ENCODE data around the gene EEFSEC. TPM values are rescaled to one million over a fixed set of nuclear protein-coding genes. Genes with fewer than 3 reads are reported as not detected.

The EEFSEC gene
- polyA plus RNA-seq, 1 experiment, result 6.8 TPM

- Histone ChIP-seq H3K4me3 (ENCODE audit: low read depth, low read length) (no peak overlapping the region), H3K27me3 (ENCODE audit: control insufficient read depth, insufficient read depth, low read length) (no peaks in the 10 kb centered on the region), H3K9me3 (ENCODE audit: control insufficient read depth, insufficient read depth, low read length) (no peaks in the 10 kb centered on the region), H3K27ac (ENCODE audit: low read depth, low read length) (no peak overlapping the region)
- CTCF ChIA-PET, result interaction anchor here (0.5 to 1.7 kb wide), 3 partner anchors 12 to 235 kb away, joined by 3 to 5 read pairs (median 4); no protein-coding TSS in a partner anchor
- DNase-seq (ENCODE audit: low read depth, low spot score), result no peak
- TF ChIP-seq CTCF (IDR thresholded peaks at IDR 0.05; ENCODE audit: low read depth, low read length), result no peak
- POLR2A ChIA-PET, result interaction anchor here (1.3 kb wide), 1 partner anchor 19 kb away, joined by 3 read pairs; no protein-coding TSS in a partner anchor
These were observed 206.8 kb downstream of the EEFSEC start for GRCh38 chr3:128359846-128360642.

- POLR2A ChIA-PET, result interaction anchor here (1.3 kb wide), 1 partner anchor 18 kb away, joined by 3 read pairs; no protein-coding TSS in a partner anchor
- H3K27ac ChIP-seq (ENCODE audit: low read depth, low read length), result no peak overlapping the region
- H3K4me3 ChIP-seq (ENCODE audit: low read depth, low read length), result no peak overlapping the region
- CTCF ChIA-PET, result interaction anchor here (0.6 to 1.7 kb wide), 3 partner anchors 13 to 224 kb away, joined by 3 to 5 read pairs (median 4); no protein-coding TSS in a partner anchor
- no peak for TF ChIP-seq CTCF (IDR thresholded peaks at IDR 0.05; ENCODE audit: low read depth, low read length)
- no peak for DNase-seq (ENCODE audit: low read depth, low spot score)
- no peaks in the 10 kb centered on the region for H3K9me3 ChIP-seq (ENCODE audit: control insufficient read depth, insufficient read depth, low read length)
- H3K27me3 ChIP-seq (ENCODE audit: control insufficient read depth, insufficient read depth, low read length), result no peaks in the 10 kb centered on the region
These were observed 207.5 kb downstream of the EEFSEC start for GRCh38 chr3:128360705-128361271.

- Histone ChIP-seq H3K4me3 (ENCODE audit: low read depth, low read length) (no peak overlapping the region), H3K9me3 (ENCODE audit: control insufficient read depth, insufficient read depth, low read length) (no peaks in the 10 kb centered on the region), H3K27ac (ENCODE audit: low read depth, low read length) (no peak overlapping the region), H3K27me3 (ENCODE audit: control insufficient read depth, insufficient read depth, low read length) (no peaks in the 10 kb centered on the region)
- no peak for TF ChIP-seq CTCF (IDR thresholded peaks at IDR 0.05; ENCODE audit: low read depth, low read length)
- ChIA-PET POLR2A (no interaction called here), CTCF (no interaction called here)
- no peak for DNase-seq (ENCODE audit: low read depth, low spot score)
These were observed 209.0 kb downstream of the EEFSEC start for GRCh38 chr3:128362026-128362965.

- POLR2A ChIA-PET, result no interaction called here
- Histone ChIP-seq H3K9me3 (ENCODE audit: control insufficient read depth, insufficient read depth, low read length) (no peaks in the 10 kb centered on the region), H3K27me3 (ENCODE audit: control insufficient read depth, insufficient read depth, low read length) (no peaks in the 10 kb centered on the region), H3K4me3 (ENCODE audit: low read depth, low read length) (no peak overlapping the region), H3K27ac (ENCODE audit: low read depth, low read length) (no peak overlapping the region)
- CTCF ChIA-PET, result no interaction called here
- DNase-seq (ENCODE audit: low read depth, low spot score), result no peak
- TF ChIP-seq CTCF (IDR thresholded peaks at IDR 0.05; ENCODE audit: low read depth, low read length), result no peak
These were observed 211.0 kb downstream of the EEFSEC start for GRCh38 chr3:128364291-128364690.

Measured in AG04450 (cell line).